IMR-90 (cell line): ENCODE data around the gene RPL26.

Source experiments
- ELK1 ChIP-seq: fragments of 150-350 bp; IDR thresholded peaks from 2 replicates; pipeline ENCODE4 v1.6.1; 2016; ENCODE audit warnings: low read depth, mild to moderate bottlenecking, low read length, moderate library complexity, borderline replicate concordance
- POLR2A ChIP-seq: IDR thresholded peaks from 2 replicates; pipeline ENCODE4 v1.6.1; 2012; ENCODE audit warnings: mild to moderate bottlenecking, low read depth, low read length
- TF ChIP-seq, protein P1 (sequence below): conservative IDR thresholded peaks from 2 replicates; pipeline ENCODE4 v1.5.1; 2012; ENCODE audit warnings: mild to moderate bottlenecking, low read depth, low read length, improper control_type of control experiment

DNA sequence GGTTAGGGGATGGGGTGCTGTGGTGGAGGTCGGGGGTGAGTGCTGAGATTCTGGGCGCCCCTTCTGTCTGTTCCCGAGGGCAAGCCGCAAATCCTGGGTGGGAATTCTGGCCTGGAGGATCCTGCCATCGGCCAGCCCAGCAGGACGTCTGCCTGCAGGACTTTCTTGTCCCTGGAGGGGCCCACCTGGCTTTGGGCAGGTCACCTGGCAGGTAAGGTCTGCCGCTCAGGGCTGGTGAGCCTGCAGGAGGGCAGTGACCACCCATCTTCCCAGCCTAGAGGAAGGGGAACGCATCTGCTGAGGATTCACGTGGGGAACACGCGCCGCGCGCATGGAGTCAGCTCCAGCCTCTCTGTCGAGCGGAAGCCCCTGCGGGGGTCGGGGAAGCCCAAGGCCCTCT, 9.3 kb upstream of the RPL26 start:
- TF ChIP-seq ELK1: no peak
- TF ChIP-seq POLR2A: no peak
- TF ChIP-seq, protein P1, sequence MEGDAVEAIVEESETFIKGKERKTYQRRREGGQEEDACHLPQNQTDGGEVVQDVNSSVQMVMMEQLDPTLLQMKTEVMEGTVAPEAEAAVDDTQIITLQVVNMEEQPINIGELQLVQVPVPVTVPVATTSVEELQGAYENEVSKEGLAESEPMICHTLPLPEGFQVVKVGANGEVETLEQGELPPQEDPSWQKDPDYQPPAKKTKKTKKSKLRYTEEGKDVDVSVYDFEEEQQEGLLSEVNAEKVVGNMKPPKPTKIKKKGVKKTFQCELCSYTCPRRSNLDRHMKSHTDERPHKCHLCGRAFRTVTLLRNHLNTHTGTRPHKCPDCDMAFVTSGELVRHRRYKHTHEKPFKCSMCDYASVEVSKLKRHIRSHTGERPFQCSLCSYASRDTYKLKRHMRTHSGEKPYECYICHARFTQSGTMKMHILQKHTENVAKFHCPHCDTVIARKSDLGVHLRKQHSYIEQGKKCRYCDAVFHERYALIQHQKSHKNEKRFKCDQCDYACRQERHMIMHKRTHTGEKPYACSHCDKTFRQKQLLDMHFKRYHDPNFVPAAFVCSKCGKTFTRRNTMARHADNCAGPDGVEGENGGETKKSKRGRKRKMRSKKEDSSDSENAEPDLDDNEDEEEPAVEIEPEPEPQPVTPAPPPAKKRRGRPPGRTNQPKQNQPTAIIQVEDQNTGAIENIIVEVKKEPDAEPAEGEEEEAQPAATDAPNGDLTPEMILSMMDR: no peak
